Breast epithelium (tissue), 4 donors: ENCODE data around the gene TIMM44. TPM values are rescaled to one million over a fixed set of nuclear protein-coding genes. Genes with fewer than 3 reads are reported as not detected.

Experiments used
- DNase-seq, 2 donors: peaks; one replicate each; pipeline ENCODE4 v3.0.0-alpha.2; 2019; ENCODE audit warnings: low spot score in 2 of 2
- H3K27ac ChIP-seq, 2 donors: fragments of 200-600 bp; sonication (generic) in 1 of 2; one replicate each; pipeline ENCODE4 v1.5.1; 2016 to 2019; ENCODE audit warnings: mild to moderate bottlenecking in 1 of 2
- H3K27me3 ChIP-seq, 2 donors: fragments of 200-600 bp; sonication (generic) in 1 of 2; one replicate each; pipeline versions ENCODE4 v1.5.1 to v1.6.0; 2017 to 2019; ENCODE audit warnings: control low read depth in 1 of 2, mild to moderate bottlenecking in 1 of 2
- H3K36me3 ChIP-seq: fragments of 200-600 bp; one replicate; pipeline ENCODE4 v1.5.1; 2019
- H3K4me1 ChIP-seq, 2 donors: fragments of 200-600 bp; sonication (generic); one replicate each; pipeline ENCODE4 v1.5.1; 2016 to 2019; ENCODE audit warnings: control low read depth in 1 of 2
- H3K4me3 ChIP-seq, 3 donors: fragments of 200-600 bp; sonication (generic); 1 replicate in 2 of 3; 2 replicates in 1 of 3; pipeline ENCODE4 v1.5.1; 2016 to 2019; ENCODE audit warnings: mild to moderate bottlenecking in 3 of 3, moderate library complexity in 2 of 3
- H3K9me3 ChIP-seq, 2 donors: fragments of 200-600 bp; sonication (generic) in 1 of 2; one replicate each; pipeline ENCODE4 v1.5.1; 2016 to 2019; ENCODE audit warnings: control low read depth in 1 of 2
- CTCF ChIP-seq, 3 donors: fragments of 450-650 bp; IDR thresholded peaks; one replicate each; pipeline ENCODE4 v1.5.1; 2016 to 2017; ENCODE audit warnings: antibody characterized with exemption in 3 of 3, mild to moderate bottlenecking in 3 of 3, moderate library complexity in 3 of 3
- POLR2A ChIP-seq: fragments of 450-650 bp; IDR thresholded peaks from one replicate; pipeline ENCODE4 v1.6.1; 2016; ENCODE audit warnings: antibody characterized with exemption, mild to moderate bottlenecking, moderate library complexity
- POLR2AphosphoS5 ChIP-seq, 3 donors: sonication (generic); formaldehyde crosslinking; IDR thresholded peaks; one replicate each; pipeline ENCODE4 v1.6.1; 2017; ENCODE audit warnings: antibody characterized with exemption in 3 of 3
- intact Hi-C: fragments of 100-400 bp; cut with DNase I; formaldehyde crosslinking; loops from one replicate; pipeline ENCODE4 v1.15.1; 2023; ENCODE audit warnings: low total_unique reads
- total RNA-seq, 3 donors: library from RNA; depleted of rRNA; stranded (reverse); fragments of >200 nt; gene quantifications; one replicate each; pipeline ENCODE4 v1.1.0, GENCODE V29; 2016

The TIMM44 gene
- total RNA-seq, 3 donors from 2014 or later: 29.3 to 59.6 (median 57.8) TPM

- Histone ChIP-seq H3K27ac (peak overlapping the region; percentile 88 to 93), H3K4me3 (peak overlapping the region in 1 of 3 donors; percentile 14), H3K9me3 (no peaks in the 10 kb centered on the region), H3K27me3 (no peaks in the 10 kb centered on the region), H3K4me1 (peaks cover 23 to 26% of the 10 kb centered on the region in 2 donors), H3K36me3 (no peaks in the 10 kb centered on the region)
- TF ChIP-seq CTCF (IDR thresholded peaks at IDR 0.05) (no peak), POLR2AphosphoS5 (IDR thresholded peaks at IDR 0.05) (no peak), POLR2A (no peak)
- intact Hi-C loops: no loop called here
- DNase-seq: no peak
Measured at GRCh38 chr19:7987114-7987768, 43.8 kb upstream of the TIMM44 start.

- TF ChIP-seq POLR2AphosphoS5 (IDR thresholded peaks at IDR 0.05) (no peak), POLR2A (no peak), CTCF (IDR thresholded peaks at IDR 0.05) (no peak)
- intact Hi-C loops: no loop called here
- Histone ChIP-seq H3K9me3 (no peaks in the 10 kb centered on the region), H3K4me1 (peaks cover 23 to 26% of the 10 kb centered on the region in 2 donors), H3K36me3 (no peaks in the 10 kb centered on the region), H3K27ac (peak overlapping the region; percentile 88 to 93), H3K4me3 (peak overlapping the region in 1 of 3 donors; percentile 51), H3K27me3 (no peaks in the 10 kb centered on the region)
- DNase-seq: no peak
Measured at GRCh38 chr19:7986321-7987113, 43.1 kb upstream of the TIMM44 start.

- H3K9me3 ChIP-seq: no peaks in the 10 kb centered on the region
- peak overlapping the region; percentile 88 to 93 for H3K27ac ChIP-seq
- H3K4me1 ChIP-seq: peaks cover 23 to 26% of the 10 kb centered on the region in 2 donors
- TF ChIP-seq POLR2A: no peak
- TF ChIP-seq POLR2AphosphoS5 (IDR thresholded peaks at IDR 0.05): no peak
- no peaks in the 10 kb centered on the region for H3K27me3 ChIP-seq
- H3K36me3 ChIP-seq: peaks cover 4% of the 10 kb centered on the region
- H3K4me3 ChIP-seq: no peak overlapping the region
- DNase-seq: no peak
- intact Hi-C loops: no loop called here
Measured at GRCh38 chr19:7985481-7985911, 42.0 kb upstream of the TIMM44 start.

- Histone ChIP-seq H3K4me1 (peaks cover 21 to 23% of the 10 kb centered on the region in 2 donors), H3K4me3 (no peak overlapping the region), H3K9me3 (no peaks in the 10 kb centered on the region), H3K27me3 (no peaks in the 10 kb centered on the region), H3K27ac (peak overlapping the region; percentile 62 to 88), H3K36me3 (peaks cover 6% of the 10 kb centered on the region)
- intact Hi-C loops: no loop called here
- TF ChIP-seq POLR2AphosphoS5 (IDR thresholded peaks at IDR 0.05) (no peak), CTCF (IDR thresholded peaks at IDR 0.05) (no peak), POLR2A (no peak)
- peak in 1 of 2 donors; percentile 57 for DNase-seq
Measured at GRCh38 chr19:7983995-7984837, 40.8 kb upstream of the TIMM44 start.

- Histone ChIP-seq H3K27ac (peak overlapping the region; percentile 62 to 88), H3K9me3 (no peaks in the 10 kb centered on the region), H3K4me3 (no peak overlapping the region), H3K4me1 (peaks cover 15 to 16% of the 10 kb centered on the region in 2 donors), H3K27me3 (no peaks in the 10 kb centered on the region), H3K36me3 (peaks cover 6% of the 10 kb centered on the region)
- TF ChIP-seq CTCF (IDR thresholded peaks at IDR 0.05) (no peak), POLR2AphosphoS5 (IDR thresholded peaks at IDR 0.05) (no peak), POLR2A (no peak)
- no peak for DNase-seq
- intact Hi-C loops: no loop called here
Measured at GRCh38 chr19:7983286-7983950, 40.0 kb upstream of the TIMM44 start.
